Panc1 (cell line): ENCODE data around the gene IL34. TPM values are rescaled to one million over a fixed set of nuclear protein-coding genes. Genes with fewer than 3 reads are reported as not detected.

Experiments
- ATAC-seq: fragments of 200-7000 bp; cut with Tn5 transposase; 2 replicates; pipeline ENCODE4 v1.9.1; 2020; ENCODE audit warnings: mild to moderate bottlenecking, moderate library complexity
- BruUV-seq: library from RNA; stranded (reverse); fragments of 400-500 nt; replicated peaks from 2 replicates; lab custom pipeline; 2021; lab: Mats Ljungman, UMichigan
- CTCF ChIA-PET: fragments of 300-600 bp; sonication (Branson Sonifier 250); formaldehyde crosslinking; loops from one replicate; lab custom pipeline; 2022; ENCODE audit warnings: antibody characterized with exemption; lab: Charles Lee
- POLR2A ChIA-PET: fragments of 300-600 bp; sonication (Branson Sonifier 250); formaldehyde crosslinking; loops from one replicate; lab custom pipeline; 2022; ENCODE audit warnings: antibody characterized with exemption; lab: Charles Lee
- DNase-seq: peaks from one replicate; pipeline ENCODE4 v3.0.0-alpha.2; 2010; ENCODE audit warnings: low read depth, low spot score
- H3K27ac ChIP-seq: 2 replicates; pipeline ENCODE4 v1.5.1; 2011; ENCODE audit warnings: mild to moderate bottlenecking, low read length, inconsistent platforms
- H3K27me3 ChIP-seq: fragments of 200-500 bp; sonication (Bioruptor generic); 2 replicates; pipeline ENCODE4 v1.6.0; 2014; ENCODE audit warnings: low read length, inconsistent platforms; ENCODE audit not compliant: control insufficient read depth, insufficient read depth
- H3K36me3 ChIP-seq: fragments of 200-500 bp; sonication (Bioruptor generic); 2 replicates; pipeline ENCODE4 v1.5.1; 2014; ENCODE audit warnings: inconsistent platforms, mild to moderate bottlenecking, low read length, moderate library complexity; ENCODE audit not compliant: control insufficient read depth, insufficient read depth
- H3K4me1 ChIP-seq: 2 replicates; pipeline ENCODE4 v1.5.1; 2011; ENCODE audit warnings: inconsistent platforms, mild to moderate bottlenecking, low read length, moderate library complexity; ENCODE audit not compliant: control insufficient read depth, insufficient read depth
- H3K4me3 ChIP-seq, 2 experiments: 2 replicates each; pipeline ENCODE4 v1.5.1; 2011 to 2012; ENCODE audit warnings: low read depth in 2 of 2, low read length in 2 of 2, mild to moderate bottlenecking in 2 of 2, inconsistent platforms in 1 of 2, moderate library complexity in 1 of 2
- H3K9me3 ChIP-seq: fragments of 200-500 bp; sonication (Bioruptor generic); 2 replicates; pipeline ENCODE4 v1.5.1; 2014; ENCODE audit warnings: low read depth, mild to moderate bottlenecking, inconsistent platforms, low read length, moderate library complexity; ENCODE audit not compliant: control insufficient read depth, insufficient read depth
- POLR2AphosphoS5 ChIP-seq: IDR thresholded peaks from 2 replicates; pipeline ENCODE4 v1.6.1; 2012; ENCODE audit warnings: mild to moderate bottlenecking, low read depth, low read length, moderate library complexity
- SIN3A ChIP-seq: IDR thresholded peaks from 2 replicates; pipeline ENCODE4 v1.6.1; 2012; ENCODE audit warnings: low read depth, mild to moderate bottlenecking, low read length, moderate library complexity, borderline replicate concordance; ENCODE audit not compliant: insufficient read depth
- TCF7L2 ChIP-seq: IDR thresholded peaks from 2 replicates; pipeline ENCODE4 v1.6.1; 2011; ENCODE audit warnings: mild to moderate bottlenecking, low read depth, low read length, inconsistent platforms
- in situ Hi-C: cut with HindIII; loops from 2 replicates; pipeline ENCODE4 v1.10.0; 2016; ENCODE audit warnings: low sequenced_read_pairs, low pct_unique_long_range_greater_than_20kb
- intact Hi-C: fragments of 100-400 bp; cut with micrococcal nuclease; formaldehyde crosslinking; loops from one replicate; pipeline ENCODE4 v1.10.0; 2022; ENCODE audit not compliant: unreplicated experiment
- total RNA-seq: library from RNA; stranded (reverse); gene quantifications from one replicate; pipeline ENCODE4 v1.2.1, GENCODE V29; 2021; ENCODE audit not compliant: unreplicated experiment
- TF ChIP-seq, protein P1 (sequence below): fragments of 450-650 bp; IDR thresholded peaks from 2 replicates; pipeline ENCODE4 v1.5.1; 2017; ENCODE audit warnings: mild to moderate bottlenecking
- TF ChIP-seq, protein P2 (sequence below), 2 experiments: IDR thresholded peaks; 2 replicates each; pipeline ENCODE4 v1.6.1; 2011 to 2012; ENCODE audit warnings: low read depth in 2 of 2, control low read depth in 1 of 2, low read length in 1 of 2, mild to moderate bottlenecking in 1 of 2, moderate library complexity in 1 of 2; ENCODE audit not compliant: insufficient read depth in 1 of 2

IL34 gene
- total RNA-seq, 1 experiment from 2014 or later: 5.8 TPM

DNA sequence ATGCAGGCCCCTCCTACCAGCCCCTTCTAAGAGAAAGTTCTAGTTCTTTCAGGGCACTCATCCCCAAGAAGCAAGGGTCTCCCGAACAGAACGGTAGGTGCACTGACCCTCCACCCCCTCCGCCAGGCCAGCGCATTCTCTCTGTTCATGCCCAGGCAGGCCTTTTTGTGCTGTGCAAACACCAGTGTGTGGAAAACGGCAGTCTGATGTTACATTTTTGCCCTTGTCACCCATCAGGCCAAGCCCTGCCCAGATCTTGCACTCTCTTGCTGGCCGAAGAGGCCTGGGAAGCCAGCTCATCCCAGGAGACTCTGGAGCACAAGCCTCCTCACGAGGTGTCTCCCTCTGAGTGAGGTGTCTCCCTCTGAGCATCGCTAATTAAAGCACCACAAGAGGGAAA lies 55.6 kb downstream of the IL34 start:
- no peak overlapping the region for H3K27ac ChIP-seq
- no peak for ATAC-seq

DNA sequence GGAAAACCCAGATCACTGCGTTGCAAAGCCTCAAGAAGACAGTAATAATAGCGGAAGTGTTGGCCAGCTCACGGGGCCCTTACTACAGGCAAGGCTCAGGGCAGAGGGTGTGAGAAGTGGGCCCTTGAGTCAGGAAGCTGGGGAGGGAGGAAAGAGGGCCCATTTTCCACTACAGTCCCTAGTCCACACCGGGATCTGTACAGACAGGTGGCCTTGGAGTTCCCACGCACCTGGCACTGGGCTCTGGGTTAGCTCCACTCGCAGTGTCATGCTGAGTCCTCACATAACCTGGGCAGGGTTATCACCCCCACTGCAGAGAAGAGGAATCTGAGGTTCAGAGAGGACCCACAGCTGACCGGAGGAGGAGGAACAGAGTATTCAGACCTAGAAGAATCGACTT lies 56.3 kb downstream of the IL34 start:
- in situ Hi-C loops (no loop called here), intact Hi-C loops (no loop called here)
- Histone ChIP-seq H3K36me3 (no peaks in the 10 kb centered on the region), H3K9me3 (no peaks in the 10 kb centered on the region), H3K4me1 (peaks cover 14% of the 10 kb centered on the region), H3K4me3 (no peak overlapping the region), H3K27ac (no peak overlapping the region), H3K27me3 (no peaks in the 10 kb centered on the region)
- no peak for DNase-seq
- no peak for ATAC-seq
- no TSS peak for BruUV-seq
- POLR2A ChIA-PET: interaction anchor here (0.6 kb wide), 1 partner anchor 322 kb away, joined by 3 read pairs; no protein-coding TSS in a partner anchor
- TF ChIP-seq TCF7L2 (no peak), SIN3A (no peak), POLR2AphosphoS5 (no peak)
- TF ChIP-seq, protein P1, sequence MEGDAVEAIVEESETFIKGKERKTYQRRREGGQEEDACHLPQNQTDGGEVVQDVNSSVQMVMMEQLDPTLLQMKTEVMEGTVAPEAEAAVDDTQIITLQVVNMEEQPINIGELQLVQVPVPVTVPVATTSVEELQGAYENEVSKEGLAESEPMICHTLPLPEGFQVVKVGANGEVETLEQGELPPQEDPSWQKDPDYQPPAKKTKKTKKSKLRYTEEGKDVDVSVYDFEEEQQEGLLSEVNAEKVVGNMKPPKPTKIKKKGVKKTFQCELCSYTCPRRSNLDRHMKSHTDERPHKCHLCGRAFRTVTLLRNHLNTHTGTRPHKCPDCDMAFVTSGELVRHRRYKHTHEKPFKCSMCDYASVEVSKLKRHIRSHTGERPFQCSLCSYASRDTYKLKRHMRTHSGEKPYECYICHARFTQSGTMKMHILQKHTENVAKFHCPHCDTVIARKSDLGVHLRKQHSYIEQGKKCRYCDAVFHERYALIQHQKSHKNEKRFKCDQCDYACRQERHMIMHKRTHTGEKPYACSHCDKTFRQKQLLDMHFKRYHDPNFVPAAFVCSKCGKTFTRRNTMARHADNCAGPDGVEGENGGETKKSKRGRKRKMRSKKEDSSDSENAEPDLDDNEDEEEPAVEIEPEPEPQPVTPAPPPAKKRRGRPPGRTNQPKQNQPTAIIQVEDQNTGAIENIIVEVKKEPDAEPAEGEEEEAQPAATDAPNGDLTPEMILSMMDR: no peak
- TF ChIP-seq, protein P2, sequence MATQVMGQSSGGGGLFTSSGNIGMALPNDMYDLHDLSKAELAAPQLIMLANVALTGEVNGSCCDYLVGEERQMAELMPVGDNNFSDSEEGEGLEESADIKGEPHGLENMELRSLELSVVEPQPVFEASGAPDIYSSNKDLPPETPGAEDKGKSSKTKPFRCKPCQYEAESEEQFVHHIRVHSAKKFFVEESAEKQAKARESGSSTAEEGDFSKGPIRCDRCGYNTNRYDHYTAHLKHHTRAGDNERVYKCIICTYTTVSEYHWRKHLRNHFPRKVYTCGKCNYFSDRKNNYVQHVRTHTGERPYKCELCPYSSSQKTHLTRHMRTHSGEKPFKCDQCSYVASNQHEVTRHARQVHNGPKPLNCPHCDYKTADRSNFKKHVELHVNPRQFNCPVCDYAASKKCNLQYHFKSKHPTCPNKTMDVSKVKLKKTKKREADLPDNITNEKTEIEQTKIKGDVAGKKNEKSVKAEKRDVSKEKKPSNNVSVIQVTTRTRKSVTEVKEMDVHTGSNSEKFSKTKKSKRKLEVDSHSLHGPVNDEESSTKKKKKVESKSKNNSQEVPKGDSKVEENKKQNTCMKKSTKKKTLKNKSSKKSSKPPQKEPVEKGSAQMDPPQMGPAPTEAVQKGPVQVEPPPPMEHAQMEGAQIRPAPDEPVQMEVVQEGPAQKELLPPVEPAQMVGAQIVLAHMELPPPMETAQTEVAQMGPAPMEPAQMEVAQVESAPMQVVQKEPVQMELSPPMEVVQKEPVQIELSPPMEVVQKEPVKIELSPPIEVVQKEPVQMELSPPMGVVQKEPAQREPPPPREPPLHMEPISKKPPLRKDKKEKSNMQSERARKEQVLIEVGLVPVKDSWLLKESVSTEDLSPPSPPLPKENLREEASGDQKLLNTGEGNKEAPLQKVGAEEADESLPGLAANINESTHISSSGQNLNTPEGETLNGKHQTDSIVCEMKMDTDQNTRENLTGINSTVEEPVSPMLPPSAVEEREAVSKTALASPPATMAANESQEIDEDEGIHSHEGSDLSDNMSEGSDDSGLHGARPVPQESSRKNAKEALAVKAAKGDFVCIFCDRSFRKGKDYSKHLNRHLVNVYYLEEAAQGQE (IDR thresholded peaks at IDR 0.05; ENCODE audit: insufficient read depth in 1 of 2, low read depth in 2 of 2, low read length in 1 of 2): no peak
- CTCF ChIA-PET: no interaction called here

More for the DNA sequence above, 55.6 kb downstream of the IL34 start:
- no peaks in the 10 kb centered on the region for H3K9me3 ChIP-seq
- no TSS peak for BruUV-seq
- no peak overlapping the region for H3K4me3 ChIP-seq
- in situ Hi-C loops (no loop called here), intact Hi-C loops (no loop called here)
- DNase-seq: no peak
- H3K27me3 ChIP-seq: no peaks in the 10 kb centered on the region
- ChIA-PET POLR2A (no interaction called here), CTCF (no interaction called here)
- peaks cover 9% of the 10 kb centered on the region for H3K4me1 ChIP-seq
- H3K36me3 ChIP-seq: no peaks in the 10 kb centered on the region
- TF ChIP-seq SIN3A (no peak), POLR2AphosphoS5 (no peak), TCF7L2 (no peak)
- TF ChIP-seq, protein P1: no peak
- TF ChIP-seq, protein P2 (IDR thresholded peaks at IDR 0.05; ENCODE audit: insufficient read depth in 1 of 2, low read depth in 2 of 2, low read length in 1 of 2): no peak
